Activated CD8-positive, alpha-beta memory T cell treated with anti-CD3 and anti-CD28 coated beads, Interleukin-2, amount 50 U/mL, for 48 hours (primary cell): Measurements from ENCODE around the gene SLC3A2.
"Not testable (repeated sequence)": the region's sequence is repeated elsewhere in the genome, so short reads cannot be mapped to it uniquely, and the experiment has no call there.

Source experiments
- DNase-seq: peaks from one replicate; pipeline ENCODE4 v3.0.0-alpha.2; 2020

Gene SLC3A2

GRCh38 chr11:62933750-62934495, 53.2 kb downstream of the SLC3A2 start:
- DNase-seq, result no peak

- DNase-seq, result no peak
These were observed 53.7 kb downstream of the SLC3A2 start for GRCh38 chr11:62934496-62934785.

- not testable (repeated sequence) for DNase-seq
These were observed 56.8 kb downstream of the SLC3A2 start for GRCh38 chr11:62937528-62937927.
